Heart right ventricle (tissue), 16 donors: ENCODE results near the gene GPS1. TPM values are rescaled to one million over a fixed set of nuclear protein-coding genes. Genes with fewer than 3 reads are reported as not detected.

Experiments used
- ATAC-seq, 8 donors: fragments of 200-7000 bp; cut with Tn5 transposase; one replicate each; pipeline ENCODE4 v1.9.1; 2020; ENCODE audit warnings: mild to moderate bottlenecking in 8 of 8, moderate library complexity in 8 of 8, moderate number of reproducible peaks in 1 of 8
- DNase-seq, 2 donors: peaks; one replicate each; pipeline ENCODE4 v3.0.0-alpha.2; 2020
- H3K27ac ChIP-seq, 10 donors: fragments of 200-600 bp; sonication (generic) in 2 of 10; one replicate each; pipeline versions ENCODE4 v1.5.0 to v1.8.0; 2020 to 2022; ENCODE audit warnings: mild to moderate bottlenecking in 3 of 10
- H3K27me3 ChIP-seq, 7 donors: fragments of 200-600 bp; one replicate each; pipeline ENCODE4 v1.8.0; 2021 to 2022; ENCODE audit warnings: mild to moderate bottlenecking in 2 of 7
- H3K36me3 ChIP-seq, 9 donors: fragments of 200-600 bp; sonication (generic) in 1 of 9; one replicate each; pipeline versions ENCODE4 v1.5.0 to v1.8.0; 2020 to 2022; ENCODE audit warnings: mild to moderate bottlenecking in 2 of 9
- H3K4me1 ChIP-seq, 9 donors: fragments of 200-600 bp; sonication (generic) in 1 of 9; one replicate each; pipeline versions ENCODE4 v1.5.0 to v1.8.0; 2020 to 2022; ENCODE audit warnings: mild to moderate bottlenecking in 4 of 9
- H3K4me3 ChIP-seq, 10 donors: fragments of 200-600 bp; sonication (generic) in 2 of 10; one replicate each; pipeline versions ENCODE4 v1.5.0 to v1.8.0; 2020 to 2022; ENCODE audit warnings: mild to moderate bottlenecking in 7 of 10, moderate library complexity in 2 of 10
- H3K9me3 ChIP-seq, 11 donors: fragments of 200-600 bp in 10 of 11; sonication (generic) in 2 of 11; one replicate each; pipeline versions ENCODE4 v1.5.0 to v1.8.0; 2013 to 2022; ENCODE audit warnings: mild to moderate bottlenecking in 2 of 11, control low read depth in 1 of 11, moderate library complexity in 1 of 11
- CTCF ChIP-seq, 9 donors: fragments of 200-600 bp; sonication (generic) in 2 of 9; IDR thresholded peaks; one replicate each; pipeline versions ENCODE4 v1.5.0 to v1.8.0; 2021 to 2022; ENCODE audit warnings: antibody characterized with exemption in 9 of 9, mild to moderate bottlenecking in 5 of 9, moderate library complexity in 1 of 9
- WGBS, 2 donors: extraction: QIAGEN DNeasy Blood & Tissue Kit; methylation state at CpG; one replicate each; pipeline ENCODE4 v1.1.7; 2013; ENCODE audit warnings: inconsistent platforms in 1 of 2; 5-methylcytosine and 5-hydroxymethylcytosine counted together
- intact Hi-C, 10 donors: fragments of 100-400 bp; cut with DNase I; formaldehyde crosslinking; loops; one replicate each; pipeline versions ENCODE4 v1.11.1 to v1.14.2; 2022
- polyA plus RNA-seq, 2 donors: library from polyadenylated mRNA; stranded (reverse); fragments of 200-250 nt; gene quantifications; one replicate each; pipeline ENCODE4 v1.2.3, GENCODE V29; 2013
- total RNA-seq, 10 donors: library from RNA; stranded (reverse); fragmentation: NEBNext Ultra II Directional in 3 of 10; extraction: Animal tissue kit (Norgen Biotek cat#: 25700) in 3 of 10; gene quantifications; one replicate each; pipeline versions ENCODE4 v1.2.1 to v1.2.4, GENCODE V29; 2021 to 2023
- donor health status: Arrhythmogenic right ventricular cardiomyopathy.
- donor health status: ischemic (EF 13 %, LVEDD 7.1; RV severe dilation, severe dysfunction).
- donor health status: healthy with polysubstance abuse.
- donor health status: DM: no; HTN: yes; CAD: no.
- donor health status: DM: no; HTN: no; CAD: no.
- donor health status: ischemic (EF 25% LVEDD 6.9; RV normal size, moderate dysfunction).
- donor health status: ischemic (EF 25% LVEDD 5.7; RV mildly dilated, moderate dysfunction).
- donor health status: healthy.
- donor health status: DM: yes; HTN: yes; CAD: no.
- donor health status: Ischemic cardiomyopathy.
- donor health status: ischemic (EF 35%, LVEDD 5.7; RV mildly dilated, moderate dysfunction).
- donor health status: nonischemic (EF 11% LVEDD 7.7; RV severe dilation, severe dysfunction).
- donor health status: DM: yes; HTN: yes; CAD: no.
- donor health status: PGD.
- donor health status: ischemic (EF 29% LVEDD 5.4; RV normal size, mild dysfunction).
- donor health status: nonischemic (EF 23%, LVEDD 6.1; RV moderate dilation, normal function).

GPS1 gene
- total and polyA plus RNA-seq, 12 donors: 68.9 to 183 (median 81.9) TPM

GRCh38 chr17:82005701-82006348 lies 45.9 kb upstream of the GPS1 start:
- ATAC-seq: no peak
- H3K36me3 ChIP-seq: no peaks in the 10 kb centered on the region
- H3K4me1 ChIP-seq: peaks cover 10 to 56% (median 33%) of the 10 kb centered on the region in 9 donors
- H3K27me3 ChIP-seq: no peaks in the 10 kb centered on the region
- no peak for DNase-seq
- no peak overlapping the region for H3K4me3 ChIP-seq
- TF ChIP-seq CTCF (IDR thresholded peaks at IDR 0.05): no peak
- WGBS, 2 donors: 88 to 91% methylated on average over 30 of the region's 30 CpGs
- no peaks in the 10 kb centered on the region for H3K9me3 ChIP-seq
- H3K27ac ChIP-seq: no peak overlapping the region
- intact Hi-C loops: loop anchor here in 1 of 10 donors (5.0 kb wide), 1 partner anchor 39 kb away; no protein-coding TSS in a partner anchor

- ATAC-seq (peak in 7 of 8 donors; percentile 5 to 72 (median 33)), DNase-seq (peak in 1 of 2 donors; percentile 50)
- intact Hi-C loops: loop anchor here in 1 of 10 donors (5.0 kb wide), 1 partner anchor 39 kb away; no protein-coding TSS in a partner anchor
- peaks cover 10 to 56% (median 33%) of the 10 kb centered on the region in 9 donors for H3K4me1 ChIP-seq
- peaks cover 0 to 5% (median 0%) of the 10 kb centered on the region in 9 donors for H3K36me3 ChIP-seq
- 57 to 64% methylated on average over 23 to 24 of the region's 24 CpGs for whole genome bisulfite sequencing, 2 donors
- H3K4me3 ChIP-seq: no peak overlapping the region
- TF ChIP-seq CTCF (IDR thresholded peaks at IDR 0.05): no peak
- H3K27me3 ChIP-seq: no peaks in the 10 kb centered on the region
- H3K9me3 ChIP-seq: no peaks in the 10 kb centered on the region
- H3K27ac ChIP-seq: peak overlapping the region in 3 of 10 donors; percentile 30 to 40 (median 39)
Observed at GRCh38 chr17:82006468-82007227, 45.0 kb upstream of the GPS1 start.

GRCh38 chr17:82007228-82007494 lies 44.5 kb upstream of the GPS1 start:
- Histone ChIP-seq H3K36me3 (peaks cover 0 to 9% (median 0%) of the 10 kb centered on the region in 9 donors), H3K27me3 (no peaks in the 10 kb centered on the region), H3K4me1 (peaks cover 10 to 56% (median 33%) of the 10 kb centered on the region in 9 donors), H3K4me3 (no peak overlapping the region), H3K9me3 (no peaks in the 10 kb centered on the region), H3K27ac (peak overlapping the region in 1 of 10 donors; percentile 9)
- no peak for TF ChIP-seq CTCF (IDR thresholded peaks at IDR 0.05)
- 81 to 85% methylated on average over 6 of the region's 6 CpGs for WGBS, 2 donors
- DNase-seq (no peak), ATAC-seq (no peak)
- intact Hi-C loops: loop anchor here in 1 of 10 donors (5.0 kb wide), 1 partner anchor 40 kb away; no protein-coding TSS in a partner anchor

- H3K27me3 ChIP-seq: no peaks in the 10 kb centered on the region
- H3K9me3 ChIP-seq: no peaks in the 10 kb centered on the region
- peaks cover 12 to 59% (median 36%) of the 10 kb centered on the region in 9 donors for H3K4me1 ChIP-seq
- peak in 1 of 9 donors; percentile 15 for TF ChIP-seq CTCF (IDR thresholded peaks at IDR 0.05)
- no peak for DNase-seq
- H3K4me3 ChIP-seq: no peak overlapping the region
- 79 to 83% methylated on average over 30 of the region's 30 CpGs for WGBS, 2 donors
- peak in 2 of 8 donors; percentile 1 to 3 for ATAC-seq
- intact Hi-C loops: loop anchor here in 1 of 10 donors (5.0 kb wide), 1 partner anchor 40 kb away; no protein-coding TSS in a partner anchor
- H3K36me3 ChIP-seq: peaks cover 0 to 14% (median 0%) of the 10 kb centered on the region in 9 donors
- H3K27ac ChIP-seq: no peak overlapping the region
Observed at GRCh38 chr17:82007495-82008257, 44.0 kb upstream of the GPS1 start.
